HepG2 (cell line): ENCODE data around the gene MLYCD. TPM values are rescaled to one million over a fixed set of nuclear protein-coding genes. Genes with fewer than 3 reads are reported as not detected.
A peak's percentile ranks its signal among the peaks of the same experiment; 100 is the strongest.

Source experiments
- CBFB ChIP-seq: sonication (generic); formaldehyde crosslinking; IDR thresholded peaks from 2 replicates; pipeline ENCODE4 v1.4.0; 2020; ENCODE audit warnings: missing genetic modification reagents
- CREM ChIP-seq, 2 experiments: sonication (generic) in 1 of 2; formaldehyde crosslinking in 1 of 2; IDR thresholded peaks; 2 replicates each; pipeline versions ENCODE4 v1.4.0 to v1.6.1; 2016 to 2020; ENCODE audit warnings: antibody characterized with exemption in 1 of 2, mild to moderate bottlenecking in 1 of 2, missing genetic modification reagents in 1 of 2
- EED ChIP-seq: sonication (generic); formaldehyde crosslinking; IDR thresholded peaks from 2 replicates; pipeline ENCODE4 v1.5.0; 2020; ENCODE audit warnings: mild to moderate bottlenecking, missing genetic modification reagents
- ELF4 ChIP-seq: sonication (generic); formaldehyde crosslinking; IDR thresholded peaks from 2 replicates; pipeline ENCODE4 v1.5.0; 2020; ENCODE audit warnings: missing genetic modification reagents, mild to moderate bottlenecking, moderate library complexity, borderline replicate concordance
- FOSL2 ChIP-seq: sonication (generic); formaldehyde crosslinking; IDR thresholded peaks from 2 replicates; pipeline ENCODE4 v1.4.0; 2020; ENCODE audit warnings: missing genetic modification reagents
- GPBP1L1 ChIP-seq: sonication (generic); formaldehyde crosslinking; IDR thresholded peaks from 2 replicates; pipeline ENCODE4 v1.5.0; 2020; ENCODE audit warnings: mild to moderate bottlenecking, missing genetic modification reagents
- HOXA3 ChIP-seq: sonication (generic); formaldehyde crosslinking; IDR thresholded peaks from 2 replicates; pipeline ENCODE4 v1.5.0; 2020; ENCODE audit warnings: missing genetic modification reagents
- IRF2 ChIP-seq: IDR thresholded peaks from 2 replicates; pipeline ENCODE4 v1.6.1; 2018; ENCODE audit warnings: missing genetic modification reagents, missing compliant biosample characterization
- KMT2B ChIP-seq: IDR thresholded peaks from 2 replicates; pipeline ENCODE4 v1.6.1; 2016; ENCODE audit warnings: missing genetic modification reagents, missing compliant biosample characterization
- MTERF4 ChIP-seq: sonication (generic); formaldehyde crosslinking; IDR thresholded peaks from 2 replicates; pipeline ENCODE4 v1.8.0; 2023; ENCODE audit warnings: mild to moderate bottlenecking, missing genetic modification reagents
- MYPOP ChIP-seq: sonication (generic); formaldehyde crosslinking; IDR thresholded peaks from 2 replicates; pipeline ENCODE4 v1.8.1; 2023; ENCODE audit warnings: mild to moderate bottlenecking, moderate library complexity, missing genetic modification reagents
- NR2F1 ChIP-seq, 2 experiments: fragments of 450-650 bp in 1 of 2; formaldehyde crosslinking in 1 of 2; IDR thresholded peaks; 2 replicates each; pipeline versions ENCODE4 v1.5.0 to v1.6.1; 2016 to 2020; ENCODE audit warnings: mild to moderate bottlenecking in 1 of 2, missing compliant biosample characterization in 1 of 2, missing genetic modification reagents in 1 of 2, moderate library complexity in 1 of 2
- RARA ChIP-seq: IDR thresholded peaks from 2 replicates; pipeline ENCODE4 v1.6.1; 2016; ENCODE audit warnings: missing genetic modification reagents, missing compliant biosample characterization
- RBFOX2 ChIP-seq: fragments of 200-400 bp; formaldehyde crosslinking; IDR thresholded peaks from 2 replicates; pipeline ENCODE4 v1.6.1; 2017; ENCODE audit warnings: low read depth, mild to moderate bottlenecking, low read length
- SP4 ChIP-seq: sonication (generic); formaldehyde crosslinking; IDR thresholded peaks from 2 replicates; pipeline ENCODE4 v1.8.1; 2023; ENCODE audit warnings: mild to moderate bottlenecking, missing genetic modification reagents
- TAF15 ChIP-seq: fragments of 200-400 bp; formaldehyde crosslinking; IDR thresholded peaks from one replicate; pipeline ENCODE4 v1.6.1; 2018; ENCODE audit warnings: mild to moderate bottlenecking, low read depth, low read length; ENCODE audit not compliant: poor library complexity, severe bottlenecking
- TEAD2 ChIP-seq: sonication (generic); formaldehyde crosslinking; IDR thresholded peaks from 2 replicates; pipeline ENCODE4 v1.9.0; 2021; ENCODE audit warnings: missing genetic modification reagents
- YEATS2 ChIP-seq: sonication (generic); formaldehyde crosslinking; IDR thresholded peaks from 2 replicates; pipeline ENCODE4 v1.4.0; 2020; ENCODE audit warnings: missing genetic modification reagents, borderline replicate concordance
- YEATS4 ChIP-seq: sonication (generic); formaldehyde crosslinking; IDR thresholded peaks from 2 replicates; pipeline ENCODE4 v1.4.0; 2020; ENCODE audit warnings: missing genetic modification reagents, borderline replicate concordance
- ZFP90 ChIP-seq: sonication (generic); formaldehyde crosslinking; IDR thresholded peaks from 2 replicates; pipeline ENCODE4 v1.8.0; 2022; ENCODE audit warnings: missing genetic modification reagents, mild to moderate bottlenecking, inconsistent platforms, borderline replicate concordance
- ZMAT3 ChIP-seq: sonication (generic); formaldehyde crosslinking; conservative IDR thresholded peaks from 2 replicates; pipeline ENCODE4 v1.7.0; 2021; ENCODE audit warnings: missing genetic modification reagents
- ZNF225 ChIP-seq: sonication (generic); formaldehyde crosslinking; IDR thresholded peaks from 2 replicates; pipeline ENCODE4 v1.4.0; 2020; ENCODE audit warnings: mild to moderate bottlenecking, missing genetic modification reagents
- ZNF547 ChIP-seq: sonication (generic); formaldehyde crosslinking; IDR thresholded peaks from 2 replicates; pipeline ENCODE4 v1.5.1; 2020; ENCODE audit warnings: mild to moderate bottlenecking, missing genetic modification reagents
- ZNF557 ChIP-seq: sonication (generic); formaldehyde crosslinking; IDR thresholded peaks from 2 replicates; pipeline ENCODE4 v1.4.0; 2020; ENCODE audit warnings: missing genetic modification reagents
- ZNF558 ChIP-seq: sonication (generic); formaldehyde crosslinking; IDR thresholded peaks from 2 replicates; pipeline ENCODE4 v1.9.0; 2022; ENCODE audit warnings: mild to moderate bottlenecking, missing genetic modification reagents, borderline replicate concordance
- ZNF580 ChIP-seq: IDR thresholded peaks from 2 replicates; pipeline ENCODE4 v1.6.1; 2016; ENCODE audit warnings: low read depth, borderline replicate concordance
- ZNF598 ChIP-seq: sonication (generic); formaldehyde crosslinking; IDR thresholded peaks from 2 replicates; pipeline ENCODE4 v1.5.1; 2020; ENCODE audit warnings: mild to moderate bottlenecking, missing genetic modification reagents, borderline replicate concordance
- ZNF761 ChIP-seq: sonication (generic); formaldehyde crosslinking; conservative IDR thresholded peaks from 2 replicates; pipeline ENCODE4 v1.4.0; 2020; ENCODE audit warnings: mild to moderate bottlenecking, missing genetic modification reagents
- polyA plus RNA-seq, 8 experiments: library from polyadenylated mRNA; depleted of rRNA in 3 of 8; stranded (reverse) in 7 of 8; unstranded in 1 of 8; fragments of >200 nt; fragmentation: Illumina TruSeq in 4 of 8; extraction: Trizol in 4 of 8; gene quantifications; 2 replicates each; pipeline versions ENCODE4 v1.2.1 to v1.2.3, GENCODE V29; 2011 to 2016; ENCODE audit warnings: low read depth in 4 of 8, missing spikeins in 1 of 8, mixed read lengths in 1 of 8; ENCODE audit not compliant: insufficient read depth in 1 of 8
- total RNA-seq, 5 experiments: library from RNA; depleted of rRNA; stranded (reverse); fragments of >200 nt; fragmentation: Illumina TruSeq; extraction: Trizol; gene quantifications; 2 replicates each; pipeline ENCODE4 v1.2.3, GENCODE V29; 2016; ENCODE audit warnings: low read depth in 1 of 5

The MLYCD gene
- total and polyA plus RNA-seq, 2 of the 13 experiments (the other 11 are each of a cell fraction or from before 2014, with no cell fraction given) = 1.8 to 4.0 TPM

GRCh38 chr16:83926726-83927397 lies 27.9 kb downstream of the MLYCD start (continued):
- TF ChIP-seq SP4 = 0 out of 2 replicates have a peak, but pooled peaks have one; percentile 22
- TF ChIP-seq RARA (CRISPR knock-in tag) = 0 out of 2 replicates have a peak, but pooled peaks have one; percentile 34
- no peak for TF ChIP-seq KMT2B
- TF ChIP-seq TAF15 = no peak
- TF ChIP-seq ZFP90 (CRISPR knock-in tag) = no peak
- no peak for TF ChIP-seq ELF4
- no peak for TF ChIP-seq CBFB (CRISPR knock-in tag)
- TF ChIP-seq ZNF557 (CRISPR knock-in tag) = no peak
- peak; percentile 94 for TF ChIP-seq FOSL2 (CRISPR knock-in tag)
- peak; percentile 86; the same call in 1 of the 2 replicates for TF ChIP-seq MYPOP (CRISPR knock-in tag)
- TF ChIP-seq CREM (IDR thresholded peaks at IDR 0.05) = no peak
- TF ChIP-seq CREM (CRISPR knock-in tag; IDR thresholded peaks at IDR 0.05) = no peak
- TF ChIP-seq ZNF225 (CRISPR knock-in tag) = no peak
- TF ChIP-seq TEAD2 (CRISPR knock-in tag) = no peak
- TF ChIP-seq MTERF4 = peak; percentile 77; the same call in 1 of the 2 replicates
- TF ChIP-seq RBFOX2 = no peak
- TF ChIP-seq ZNF547 (CRISPR knock-in tag) = peak; percentile 45; the same call in 1 of the 2 replicates
- no peak for TF ChIP-seq ZNF558 (CRISPR knock-in tag)
- TF ChIP-seq IRF2 (CRISPR knock-in tag) = peak; percentile 75; the same call in 1 of the 2 replicates
- TF ChIP-seq GPBP1L1 (CRISPR knock-in tag) = no peak
- peak; percentile 49; the same call in 1 of the 2 replicates for TF ChIP-seq ZNF580 (CRISPR knock-in tag)
- 0 out of 2 replicates have a peak, but pooled peaks have one; percentile 35 for TF ChIP-seq ZNF761 (CRISPR knock-in tag)
- TF ChIP-seq ZMAT3 (CRISPR knock-in tag) = peak; percentile 42; the same call in 1 of the 2 replicates
- TF ChIP-seq ZNF598 (CRISPR knock-in tag) = 0 out of 2 replicates have a peak, but pooled peaks have one; percentile 72
- TF ChIP-seq EED (CRISPR knock-in tag) = 0 out of 2 replicates have a peak, but pooled peaks have one; percentile 57
- peak; percentile 64 for TF ChIP-seq HOXA3 (CRISPR knock-in tag)
- TF ChIP-seq NR2F1 (CRISPR knock-in tag; IDR thresholded peaks at IDR 0.05) = no peak
- 0 out of 2 replicates have a peak, but pooled peaks have one; percentile 17 for TF ChIP-seq YEATS4 (CRISPR knock-in tag)
- peak; percentile 42; the same call in 1 of the 2 replicates for TF ChIP-seq YEATS2 (CRISPR knock-in tag)
